Measurements from ENCODE around the gene SP1.

DNA sequence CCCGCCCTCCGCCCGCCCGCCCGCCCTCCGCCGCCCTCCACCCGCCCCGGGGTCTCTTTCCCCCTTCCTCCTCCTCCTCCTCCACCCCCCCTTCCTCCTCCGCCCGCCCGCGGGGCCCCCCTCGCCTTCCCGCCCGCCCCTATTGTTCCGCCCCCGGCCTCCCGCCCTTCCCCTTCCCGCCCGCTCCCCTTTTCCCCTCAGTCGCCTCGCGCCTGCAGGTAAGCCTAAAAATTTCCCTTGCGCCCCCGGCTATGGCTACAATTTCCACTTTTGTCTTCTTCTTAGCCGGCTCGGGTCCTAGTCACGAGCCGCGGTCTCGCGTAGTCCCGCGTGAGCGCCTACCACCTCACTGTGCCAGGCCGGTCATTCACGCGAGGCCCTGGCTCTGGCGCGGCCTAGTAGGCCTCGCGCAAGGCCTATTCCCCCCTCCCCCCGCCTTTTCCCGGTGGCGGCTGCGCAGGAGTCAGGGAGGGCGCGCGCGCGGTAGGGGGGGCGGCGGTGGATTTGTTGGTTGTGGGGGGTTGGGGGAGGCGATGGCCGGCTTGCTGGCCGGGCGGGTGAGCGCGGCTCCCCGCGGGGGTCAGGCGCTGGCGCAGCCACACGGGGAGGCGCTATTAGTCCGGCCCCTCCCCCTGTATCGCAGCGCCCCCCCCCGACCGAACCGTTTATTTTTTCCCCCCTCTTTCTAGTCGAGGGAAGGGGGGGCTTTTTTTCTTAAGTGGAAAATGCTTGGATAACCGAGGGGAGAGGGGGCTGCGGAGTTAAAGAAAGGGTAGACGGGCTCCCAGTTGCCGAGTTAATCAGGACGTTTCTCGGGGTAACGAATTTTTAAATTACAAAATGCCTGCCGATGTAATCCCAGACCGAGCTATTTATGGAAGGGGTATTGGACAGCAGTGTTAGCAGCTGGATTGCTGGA lies 72.4 kb downstream of the SP1 start:
- TF ChIP-seq, protein P1, sequence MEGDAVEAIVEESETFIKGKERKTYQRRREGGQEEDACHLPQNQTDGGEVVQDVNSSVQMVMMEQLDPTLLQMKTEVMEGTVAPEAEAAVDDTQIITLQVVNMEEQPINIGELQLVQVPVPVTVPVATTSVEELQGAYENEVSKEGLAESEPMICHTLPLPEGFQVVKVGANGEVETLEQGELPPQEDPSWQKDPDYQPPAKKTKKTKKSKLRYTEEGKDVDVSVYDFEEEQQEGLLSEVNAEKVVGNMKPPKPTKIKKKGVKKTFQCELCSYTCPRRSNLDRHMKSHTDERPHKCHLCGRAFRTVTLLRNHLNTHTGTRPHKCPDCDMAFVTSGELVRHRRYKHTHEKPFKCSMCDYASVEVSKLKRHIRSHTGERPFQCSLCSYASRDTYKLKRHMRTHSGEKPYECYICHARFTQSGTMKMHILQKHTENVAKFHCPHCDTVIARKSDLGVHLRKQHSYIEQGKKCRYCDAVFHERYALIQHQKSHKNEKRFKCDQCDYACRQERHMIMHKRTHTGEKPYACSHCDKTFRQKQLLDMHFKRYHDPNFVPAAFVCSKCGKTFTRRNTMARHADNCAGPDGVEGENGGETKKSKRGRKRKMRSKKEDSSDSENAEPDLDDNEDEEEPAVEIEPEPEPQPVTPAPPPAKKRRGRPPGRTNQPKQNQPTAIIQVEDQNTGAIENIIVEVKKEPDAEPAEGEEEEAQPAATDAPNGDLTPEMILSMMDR (IDR thresholded peaks at IDR 0.05), result peak; percentile 34 to 48 (median 40)
- TF ChIP-seq POLR2AphosphoS5 (IDR thresholded peaks at IDR 0.05), result peak; percentile 4 to 74
- peak; percentile 43 for TF ChIP-seq POLR2A (IDR thresholded peaks at IDR 0.05; ENCODE audit: low read depth)
